ENCODE data around the gene PTPRN2.
A peak's percentile ranks its signal among the peaks of the same experiment; 100 is the strongest.

PTPRN2 gene

DNA sequence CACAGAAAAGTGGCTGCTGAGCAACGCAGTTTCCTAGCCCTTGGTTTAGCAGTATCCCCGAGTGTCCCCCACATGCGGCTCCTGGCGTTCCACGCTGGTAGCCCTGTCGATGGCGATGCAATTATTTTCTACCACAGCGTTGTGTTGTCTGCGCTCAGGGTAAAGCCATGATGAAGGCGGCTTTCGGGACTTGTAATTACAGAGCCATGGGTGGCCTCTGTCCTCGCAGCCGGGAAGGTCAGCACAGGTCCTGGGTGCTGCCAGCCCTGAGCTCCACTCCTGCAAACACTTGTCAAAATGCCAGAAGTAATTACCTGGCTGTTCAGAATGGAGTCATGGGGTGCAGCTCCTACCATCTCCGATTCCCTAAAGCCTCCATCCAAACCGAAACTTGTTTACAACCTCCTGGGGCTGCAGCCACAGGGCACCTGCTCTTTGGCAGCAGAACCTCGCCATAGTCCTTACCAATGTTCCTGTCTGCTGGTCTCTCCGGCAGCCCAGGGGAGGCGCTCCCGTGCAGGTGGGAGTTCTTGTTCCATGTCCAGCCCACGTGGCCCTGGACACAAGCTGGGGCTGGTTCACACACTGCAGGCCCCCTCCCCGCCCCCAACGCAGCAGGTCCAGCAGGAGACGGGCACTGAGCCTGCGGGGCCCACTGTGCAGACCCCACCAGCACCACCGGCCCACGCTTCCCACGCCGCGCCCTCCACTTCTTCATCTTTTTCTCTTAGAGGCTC is 512.6 kb downstream of the PTPRN2 start:
- no peak for DNase-seq

GRCh38 chr7:158073845-158074840 is 513.5 kb downstream of the PTPRN2 start:
- DNase-seq: no peak

DNA sequence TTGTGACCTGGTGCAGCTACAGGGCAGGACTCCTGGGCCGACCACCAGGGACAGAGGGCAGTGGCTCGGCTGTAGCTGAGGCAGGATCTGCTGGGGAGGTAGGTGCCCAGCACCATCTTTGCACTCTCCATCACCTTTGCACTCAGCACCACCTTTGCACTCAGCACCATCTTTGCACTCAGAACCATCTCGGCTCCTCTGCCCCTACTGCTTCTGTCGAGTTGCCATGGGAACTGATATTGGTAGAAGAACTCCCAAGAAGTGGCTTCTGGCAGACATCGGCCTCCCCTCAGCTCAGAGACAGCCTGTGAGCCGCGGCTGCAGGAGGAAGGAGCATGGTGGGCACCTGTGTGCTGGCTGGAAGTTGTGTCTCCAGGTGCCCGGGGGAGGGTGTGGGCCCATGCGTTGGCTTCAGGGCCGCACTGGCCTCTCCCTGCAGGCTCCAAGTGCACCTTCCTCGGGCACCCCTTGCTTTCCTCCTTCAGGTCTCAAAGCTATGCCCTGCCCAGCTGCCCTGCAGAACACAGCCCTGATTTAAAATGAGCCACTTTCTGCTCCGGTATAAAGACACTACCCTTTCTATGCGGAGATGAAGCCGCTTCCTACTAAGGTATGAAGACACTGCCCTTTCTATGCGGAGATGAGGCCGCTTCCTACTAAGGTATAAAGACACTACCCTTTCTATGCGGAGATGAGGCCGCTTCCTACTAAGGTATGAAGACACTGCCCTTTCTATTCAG is 514.5 kb downstream of the PTPRN2 start:
- DNase-seq: no peak

- no peak for DNase-seq
Observed at GRCh38 chr7:158070222-158070920, 517.3 kb downstream of the PTPRN2 start.

DNA sequence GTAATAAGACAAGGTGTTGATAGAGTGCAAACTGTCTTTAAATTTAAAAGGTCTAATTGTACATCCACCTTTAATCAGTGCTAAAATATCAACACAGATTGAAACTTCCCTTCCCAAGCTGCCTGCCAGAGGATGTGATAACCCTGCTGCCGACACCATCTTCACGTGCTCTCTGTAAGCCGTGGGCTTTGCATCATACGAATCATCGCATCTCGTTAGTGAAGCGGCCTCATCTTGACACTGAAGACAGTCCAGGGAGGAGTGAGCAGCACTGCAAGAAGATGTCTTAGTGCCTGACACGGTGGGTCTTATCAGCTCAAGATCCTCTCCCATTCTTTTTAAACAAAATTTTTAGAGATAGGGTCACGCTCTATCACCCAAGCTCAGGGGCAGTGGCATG is 518.8 kb downstream of the PTPRN2 start:
- DNase-seq: no peak

GRCh38 chr7:158067931-158068482 is 519.6 kb downstream of the PTPRN2 start:
- no peak for DNase-seq

DNA sequence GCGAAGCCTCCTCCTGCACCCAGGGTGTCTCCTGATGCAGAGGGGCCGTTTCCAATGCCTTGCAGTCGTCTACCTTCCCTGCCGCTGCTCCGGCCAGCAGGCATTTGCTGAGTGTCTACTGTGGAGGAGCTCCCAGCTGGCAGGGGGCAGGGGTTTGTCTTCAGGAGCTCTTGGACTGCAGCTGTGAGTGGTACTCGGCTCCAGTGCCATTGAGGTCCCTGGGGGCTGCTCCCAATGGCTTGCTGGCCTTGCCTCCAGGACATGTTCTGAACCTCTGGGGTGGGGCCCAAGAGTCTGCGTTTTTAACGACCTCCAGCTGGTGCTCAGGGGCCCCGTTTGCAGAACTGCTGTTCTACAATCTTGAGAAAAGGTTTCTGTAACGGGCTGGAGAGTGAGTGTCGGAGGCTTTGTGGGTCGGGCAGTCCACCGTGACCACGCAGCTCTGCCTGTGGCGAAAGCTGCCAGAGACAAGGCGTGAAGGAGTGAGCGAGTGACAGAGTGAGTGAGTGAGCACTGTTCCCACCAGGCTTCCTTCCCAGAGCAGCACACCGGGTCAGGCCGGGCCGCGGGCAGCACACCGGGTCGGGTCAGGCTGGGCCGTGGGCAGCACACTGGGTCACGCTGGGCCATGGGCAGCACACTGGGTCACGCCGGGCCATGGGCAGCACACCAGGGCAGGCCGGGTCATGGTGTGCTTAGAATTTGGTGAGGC is 520.2 kb downstream of the PTPRN2 start:
- DNase-seq: no peak

GRCh38 chr7:158066085-158066484 is 521.5 kb downstream of the PTPRN2 start:
- no peak for DNase-seq

DNA sequence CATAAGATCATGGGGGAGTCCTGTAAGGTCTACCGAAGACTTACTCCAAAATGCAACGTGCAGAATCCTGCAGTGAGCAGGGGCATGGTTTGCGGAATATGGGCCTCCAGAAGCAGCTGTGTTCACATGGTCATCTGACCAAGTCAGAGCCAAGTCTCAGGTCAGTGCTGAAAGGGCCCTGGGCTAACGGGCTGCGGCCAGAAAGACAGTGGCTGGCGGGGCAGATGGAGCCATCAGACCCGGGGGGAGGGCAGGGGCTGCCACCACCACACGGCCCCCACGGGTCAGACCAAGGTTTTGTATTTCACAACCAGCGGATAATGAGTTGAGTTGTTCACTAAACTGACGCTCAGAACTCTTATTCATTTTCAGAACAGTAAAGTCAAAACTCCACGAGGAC is 522.3 kb downstream of the PTPRN2 start:
- DNase-seq: no peak

DNA sequence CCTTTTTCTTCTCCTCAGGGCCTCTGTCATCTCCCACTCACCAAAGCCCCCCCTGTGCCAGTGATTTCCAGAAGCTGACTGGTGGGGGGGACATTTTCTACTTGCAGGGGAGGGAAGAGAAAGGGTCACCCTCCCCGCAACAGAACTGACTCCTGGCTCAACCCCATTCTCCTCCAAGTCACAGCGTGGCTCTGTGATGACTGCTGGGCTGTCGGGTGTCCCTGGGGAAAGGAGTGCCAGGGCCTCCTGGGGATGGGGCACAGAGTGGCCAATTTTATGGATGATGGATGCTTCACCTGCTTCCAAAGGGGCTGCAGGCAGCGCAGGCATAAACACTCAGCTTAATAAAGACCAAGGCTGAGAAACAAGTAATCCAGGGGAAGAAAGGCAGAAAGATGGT is 523.0 kb downstream of the PTPRN2 start:
- DNase-seq: peak; percentile 72

GRCh38 chr7:158063850-158064610 is 523.6 kb downstream of the PTPRN2 start:
- DNase-seq: no peak

- no peak for DNase-seq
Observed at GRCh38 chr7:158062661-158063060, 525.0 kb downstream of the PTPRN2 start.

GRCh38 chr7:158061884-158062656 is 525.6 kb downstream of the PTPRN2 start:
- DNase-seq: no peak

DNA sequence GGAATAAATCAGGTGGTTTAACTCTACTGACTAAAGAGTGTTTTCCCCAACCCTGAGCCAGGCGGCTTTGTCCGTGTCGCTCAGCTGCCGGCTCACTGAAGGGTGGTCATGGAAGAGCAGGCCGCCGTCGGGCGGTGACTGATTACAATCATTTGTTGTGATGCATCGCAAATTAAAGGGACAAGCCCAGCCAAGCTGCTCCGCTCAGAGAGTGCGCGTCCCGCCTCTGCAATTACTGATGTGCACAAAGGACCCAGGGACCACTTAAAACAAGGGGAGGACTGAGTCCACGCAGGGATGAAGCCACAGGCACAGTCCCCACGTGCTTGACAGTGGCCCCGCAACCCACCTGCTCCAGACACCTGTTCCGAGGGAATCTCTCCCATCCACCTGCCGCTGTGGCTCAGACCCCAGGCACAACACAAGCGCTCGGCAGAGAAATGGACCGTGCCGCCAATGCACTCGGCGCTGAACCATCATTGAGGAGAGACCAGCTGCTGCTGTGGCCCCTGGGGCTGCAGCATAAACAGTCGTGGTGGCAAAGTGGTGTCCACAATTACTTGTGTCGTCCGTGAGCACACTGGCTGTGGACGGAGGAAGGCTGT is 526.5 kb downstream of the PTPRN2 start:
- DNase-seq: no peak

DNA sequence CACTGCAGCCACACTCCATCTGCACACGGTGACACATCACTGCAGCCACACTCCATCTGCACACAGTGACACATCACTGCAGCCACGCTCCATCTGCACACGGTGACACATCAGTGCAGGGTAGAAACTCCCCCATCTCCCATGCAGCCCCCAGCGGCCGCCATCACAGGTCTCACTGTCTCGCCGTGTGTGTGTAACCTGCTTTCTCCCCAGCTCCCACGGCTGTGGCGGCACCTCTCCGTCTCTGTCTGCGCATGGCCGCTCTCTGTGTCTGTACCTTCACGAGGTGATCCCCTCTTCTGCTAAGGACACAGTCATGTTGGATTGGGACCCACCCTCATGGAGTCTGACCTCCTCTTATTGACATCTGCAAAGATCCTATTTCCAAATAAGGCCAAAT is 527.4 kb downstream of the PTPRN2 start:
- DNase-seq: no peak

DNA sequence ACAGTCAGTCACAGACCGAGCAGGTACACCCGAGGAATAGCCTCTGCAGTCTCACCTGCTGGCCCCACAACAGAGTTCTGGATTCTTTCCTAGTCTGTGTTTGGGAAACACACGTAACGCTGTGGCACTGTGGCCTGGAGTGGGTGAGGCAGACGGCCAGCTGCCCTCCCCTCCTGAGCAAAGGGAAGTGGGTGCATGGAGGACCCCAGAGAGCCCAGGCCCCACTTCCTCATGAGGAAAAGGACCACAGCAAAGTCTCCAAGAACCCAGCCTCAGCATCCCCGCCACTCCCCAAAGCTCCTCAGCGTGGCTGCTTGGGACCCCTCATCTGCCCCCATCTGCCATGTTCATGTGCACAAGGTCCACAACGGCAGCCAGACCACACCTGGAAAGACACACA is 530.2 kb downstream of the PTPRN2 start:
- no peak for DNase-seq

DNA sequence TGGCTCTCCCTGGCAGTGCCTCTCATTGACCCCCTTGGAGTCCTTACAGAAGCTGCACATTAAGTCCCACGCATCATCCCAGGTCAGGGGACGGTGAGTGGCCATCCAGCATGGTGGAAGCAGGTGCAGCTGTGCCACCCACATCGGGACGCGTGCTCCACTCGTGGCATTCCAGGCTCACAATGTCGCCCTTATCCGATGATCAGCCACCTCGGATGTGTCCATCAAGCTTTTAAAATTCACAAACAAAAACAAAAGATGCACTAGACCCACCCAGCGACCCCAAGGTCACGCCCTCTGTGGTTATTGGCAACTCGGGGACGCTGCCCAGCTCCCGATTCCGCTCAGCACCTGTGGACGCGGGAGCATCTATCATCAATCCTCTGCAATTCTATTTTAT is 530.9 kb downstream of the PTPRN2 start:
- DNase-seq: no peak

DNA sequence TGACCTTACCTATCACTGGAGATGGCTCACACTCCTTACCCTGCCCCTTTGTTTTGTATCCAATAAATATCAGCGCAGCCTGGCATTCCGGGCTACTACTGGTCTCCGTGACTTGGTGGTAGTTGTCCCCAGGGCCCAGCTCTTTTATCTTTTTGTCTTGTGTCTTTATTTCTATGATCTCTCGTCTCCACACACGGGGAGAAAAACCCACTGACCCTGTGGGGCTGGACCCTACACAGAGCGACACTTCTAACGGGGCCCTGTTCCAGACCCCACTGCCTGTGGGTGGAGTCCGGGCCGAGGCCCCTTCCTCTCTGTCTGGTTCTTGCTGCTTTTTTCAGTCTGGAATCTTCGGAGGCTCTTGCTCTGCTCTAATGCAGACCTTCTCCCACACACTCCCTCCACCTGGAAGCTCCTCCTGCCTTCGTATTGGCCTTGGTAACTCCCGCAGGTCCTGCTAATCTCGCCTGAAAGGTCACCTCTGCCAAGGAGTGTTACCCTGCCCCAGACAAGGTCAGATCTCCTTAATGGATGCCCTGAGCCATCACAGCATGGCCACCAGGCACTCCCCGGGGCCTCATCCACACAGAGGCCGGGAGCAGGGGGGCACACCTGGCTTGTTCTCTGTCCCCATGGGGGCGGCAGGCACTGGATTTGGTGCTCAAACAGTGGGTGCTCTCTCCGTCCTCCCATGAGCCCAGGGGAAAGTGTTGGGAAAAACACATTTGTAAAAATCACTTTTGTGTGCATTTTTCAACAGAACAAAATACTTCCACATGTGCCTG is 531.7 kb downstream of the PTPRN2 start:
- DNase-seq: no peak

GRCh38 chr7:158054611-158055010 is 533.0 kb downstream of the PTPRN2 start:
- no peak for DNase-seq
